HUES48 (cell line): ENCODE measurements around the gene PMEL.
A peak's percentile ranks its signal among the peaks of the same experiment; 100 is the strongest.
"Not testable (repeated sequence)": the region's sequence is repeated elsewhere in the genome, so short reads cannot be mapped to it uniquely, and the experiment has no call there.

ENCODE experiments used
- H3K27ac ChIP-seq: one replicate; pipeline ENCODE4 v1.7.0; 2013; ENCODE audit warnings: low read depth, low read length, inconsistent platforms
- H3K27me3 ChIP-seq: 2 replicates; pipeline ENCODE4 v1.6.1; 2013; ENCODE audit warnings: mild to moderate bottlenecking, low read length; ENCODE audit not compliant: control insufficient read depth, insufficient read depth
- H3K36me3 ChIP-seq: 2 replicates; pipeline ENCODE4 v1.6.1; 2013; ENCODE audit warnings: low read length; ENCODE audit not compliant: control insufficient read depth, insufficient read depth
- H3K4me1 ChIP-seq: 2 replicates; pipeline ENCODE4 v1.6.1; 2013; ENCODE audit warnings: mild to moderate bottlenecking, low read length; ENCODE audit not compliant: control insufficient read depth, insufficient read depth
- H3K4me3 ChIP-seq: 2 replicates; pipeline ENCODE4 v1.5.1; 2013; ENCODE audit warnings: mild to moderate bottlenecking, low read depth, low read length
- H3K9ac ChIP-seq: 2 replicates; pipeline ENCODE4 v1.6.1; 2013; ENCODE audit warnings: mild to moderate bottlenecking, low read depth, low read length, moderate library complexity
- H3K9me3 ChIP-seq: 2 replicates; pipeline ENCODE4 v1.6.1; 2013; ENCODE audit warnings: low read length; ENCODE audit not compliant: control insufficient read depth, insufficient read depth

PMEL gene

DNA sequence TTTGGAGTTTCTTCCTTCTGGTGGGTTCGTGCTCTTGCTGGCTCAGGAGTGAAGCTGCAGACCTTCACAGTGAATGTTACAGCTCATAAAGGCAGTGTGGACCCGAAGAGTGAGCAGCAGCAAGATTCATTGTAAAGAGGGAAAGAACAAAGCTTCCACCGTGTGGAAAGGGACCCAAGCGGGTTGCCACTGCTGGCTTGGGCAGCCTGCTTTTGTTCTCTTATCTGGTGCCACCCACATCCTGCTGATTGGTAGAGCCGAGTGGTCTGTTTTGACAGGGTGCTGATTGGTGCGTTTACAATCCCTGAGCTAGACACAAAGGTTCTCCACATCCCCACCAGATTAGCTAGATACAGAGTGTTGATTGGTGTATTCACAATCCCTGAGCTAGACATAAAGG, 33.7 kb upstream of the PMEL start:
- H3K27me3 ChIP-seq, H3K4me1 ChIP-seq: not testable (repeated sequence)

GRCh38 chr12:55997535-55997859, 31.7 kb upstream of the PMEL start:
- H3K9ac ChIP-seq, result peak overlapping the region; percentile 66

More for the DNA sequence above, 33.7 kb upstream of the PMEL start:
- not testable (repeated sequence) for H3K27ac ChIP-seq, H3K9ac ChIP-seq, H3K9me3 ChIP-seq, H3K4me3 ChIP-seq
- H3K36me3 ChIP-seq, result peaks cover 33% of the 10 kb centered on the region

GRCh38 chr12:55996715-55997534, 31.1 kb upstream of the PMEL start, which contains the start of gene SUOX:
Gene SUOX, plus strand, starts transcription at chr12:55997276. Its CDS starts 4,946 bp downstream, at chr12:56002222.
- Histone ChIP-seq H3K27ac (peak within 1 kb of the TSS; percentile 63), H3K4me1 (no peaks in the 10 kb centered on the region), H3K4me3 (peak within 1 kb of the TSS; percentile 85), H3K9ac (peak within 1 kb of the TSS; percentile 66), H3K9me3 (no peaks in the 10 kb centered on the region), H3K36me3 (peaks cover 36% of the 10 kb centered on the region), H3K27me3 (no peaks in the 10 kb centered on the region)

More at GRCh38 chr12:55997535-55997859, 31.7 kb upstream of the PMEL start:
- H3K36me3 ChIP-seq, result peaks cover 36% of the 10 kb centered on the region
- peak overlapping the region; percentile 85 for H3K4me3 ChIP-seq
- H3K4me1 ChIP-seq, result no peaks in the 10 kb centered on the region
- H3K9me3 ChIP-seq, result no peaks in the 10 kb centered on the region
- peak overlapping the region; percentile 38 for H3K27ac ChIP-seq
- H3K27me3 ChIP-seq, result no peaks in the 10 kb centered on the region

GRCh38 chr12:55996201-55996714, 30.4 kb upstream of the PMEL start:
- Histone ChIP-seq H3K4me1 (no peaks in the 10 kb centered on the region), H3K27ac (peak overlapping the region; percentile 63), H3K36me3 (peaks cover 41% of the 10 kb centered on the region), H3K9me3 (no peaks in the 10 kb centered on the region), H3K9ac (no peak overlapping the region), H3K27me3 (no peaks in the 10 kb centered on the region), H3K4me3 (peak overlapping the region; percentile 85)

DNA sequence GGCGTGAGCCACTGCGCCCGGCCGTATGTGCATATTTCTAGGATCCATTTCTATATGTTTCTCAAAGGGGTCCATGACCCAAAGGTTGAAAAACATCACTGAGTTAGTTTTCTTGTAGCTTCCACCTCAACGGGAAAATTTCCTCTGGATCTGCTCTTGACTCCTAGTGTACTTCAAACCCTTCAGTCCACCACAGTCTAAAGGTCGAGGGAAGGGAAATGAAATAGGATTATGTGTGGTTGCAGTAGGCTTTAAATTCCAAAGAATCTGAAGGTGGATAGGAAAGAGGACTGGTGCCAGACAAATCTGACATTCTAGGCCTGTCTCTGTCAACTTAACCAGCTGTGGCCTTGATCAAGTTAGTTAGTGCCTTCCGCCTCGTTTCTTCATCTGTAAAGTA, 29.5 kb upstream of the PMEL start:
- H3K9me3 ChIP-seq, result no peaks in the 10 kb centered on the region
- no peak overlapping the region for H3K9ac ChIP-seq
- H3K36me3 ChIP-seq, result peaks cover 50% of the 10 kb centered on the region
- H3K27ac ChIP-seq, result no peak overlapping the region
- no peaks in the 10 kb centered on the region for H3K4me1 ChIP-seq
- H3K4me3 ChIP-seq, result no peak overlapping the region
- H3K27me3 ChIP-seq, result no peaks in the 10 kb centered on the region

GRCh38 chr12:55993230-55993853, 27.5 kb upstream of the PMEL start:
- no peaks in the 10 kb centered on the region for H3K27me3 ChIP-seq
- no peak overlapping the region for H3K27ac ChIP-seq
- H3K36me3 ChIP-seq, result peaks cover 63% of the 10 kb centered on the region
- H3K9me3 ChIP-seq, result no peaks in the 10 kb centered on the region
- no peak overlapping the region for H3K4me3 ChIP-seq
- H3K4me1 ChIP-seq, result no peaks in the 10 kb centered on the region
- H3K9ac ChIP-seq, result no peak overlapping the region

DNA sequence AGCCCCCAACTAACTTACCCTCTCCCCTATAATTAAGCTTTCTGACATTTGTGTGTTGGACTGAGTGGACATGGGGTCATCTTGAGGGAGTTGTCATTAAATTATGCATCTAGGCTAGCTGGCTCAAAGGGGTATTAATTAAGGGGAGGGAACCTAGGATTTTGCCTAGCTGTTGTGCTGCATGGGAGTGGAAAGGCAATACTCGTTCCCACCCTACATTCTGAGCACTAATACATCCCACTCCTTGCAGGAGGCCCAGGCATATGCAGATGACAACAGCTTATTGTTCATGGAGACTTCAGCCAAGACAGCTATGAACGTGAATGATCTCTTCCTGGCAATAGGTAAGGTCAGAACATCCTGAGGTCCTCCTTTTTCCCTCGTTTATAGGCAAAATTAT, 25.3 kb upstream of the PMEL start:
- Histone ChIP-seq H3K4me3 (no peak overlapping the region), H3K9me3 (no peaks in the 10 kb centered on the region), H3K36me3 (peaks cover 78% of the 10 kb centered on the region), H3K9ac (no peak overlapping the region), H3K27ac (no peak overlapping the region), H3K4me1 (no peaks in the 10 kb centered on the region), H3K27me3 (no peaks in the 10 kb centered on the region)

GRCh38 chr12:55985976-55986375, 20.1 kb upstream of the PMEL start:
- peaks cover 65% of the 10 kb centered on the region for H3K36me3 ChIP-seq
- not testable (repeated sequence) for H3K9me3 ChIP-seq, H3K27me3 ChIP-seq, H3K9ac ChIP-seq, H3K4me1 ChIP-seq, H3K4me3 ChIP-seq, H3K27ac ChIP-seq

GRCh38 chr12:55985341-55985740, 19.5 kb upstream of the PMEL start:
- H3K36me3 ChIP-seq, result peaks cover 63% of the 10 kb centered on the region

GRCh38 chr12:55984861-55985260, 19.0 kb upstream of the PMEL start:
- H3K36me3 ChIP-seq, result peaks cover 59% of the 10 kb centered on the region

More at GRCh38 chr12:55985341-55985740, 19.5 kb upstream of the PMEL start:
- H3K4me1 ChIP-seq, result no peaks in the 10 kb centered on the region
- no peak overlapping the region for H3K27ac ChIP-seq
- no peaks in the 10 kb centered on the region for H3K9me3 ChIP-seq
- H3K27me3 ChIP-seq, result no peaks in the 10 kb centered on the region
- H3K4me3 ChIP-seq, result no peak overlapping the region
- H3K9ac ChIP-seq, result no peak overlapping the region

DNA sequence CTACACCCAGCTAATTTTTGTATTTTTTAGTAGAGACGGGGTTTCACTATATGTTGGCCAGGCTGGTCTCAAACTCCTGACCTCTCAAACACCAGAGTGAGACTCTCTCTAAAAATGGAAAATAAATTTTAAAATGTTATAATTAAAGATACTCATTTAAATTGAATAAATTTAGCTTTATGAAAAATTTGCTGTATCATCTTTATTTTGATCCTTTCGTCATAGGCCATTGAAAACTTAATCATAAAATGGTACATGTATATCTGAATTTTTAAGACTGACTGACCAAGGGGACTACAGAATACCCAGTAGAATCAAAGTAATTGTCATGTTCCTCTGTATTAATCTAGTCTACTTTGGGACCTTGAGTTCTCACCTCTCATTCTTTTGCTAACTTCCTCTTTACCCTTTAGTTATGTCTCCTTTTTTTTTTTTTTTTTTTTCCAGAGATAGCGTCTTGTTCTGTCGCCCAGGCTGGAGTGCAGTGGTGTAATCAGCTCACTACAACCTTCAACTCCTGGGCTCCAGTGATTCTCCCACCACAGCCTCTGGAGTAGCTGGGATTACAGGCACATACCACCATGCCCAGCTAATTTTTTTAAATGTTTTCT, 17.5 kb upstream of the PMEL start:
- no peaks in the 10 kb centered on the region for H3K9me3 ChIP-seq
- no peak overlapping the region for H3K9ac ChIP-seq
- H3K36me3 ChIP-seq, result peaks cover 60% of the 10 kb centered on the region
- H3K27ac ChIP-seq, result no peak overlapping the region
- no peak overlapping the region for H3K4me3 ChIP-seq
- H3K27me3 ChIP-seq, result no peaks in the 10 kb centered on the region
- no peaks in the 10 kb centered on the region for H3K4me1 ChIP-seq

More at GRCh38 chr12:55984861-55985260, 19.0 kb upstream of the PMEL start:
- H3K27me3 ChIP-seq, result no peaks in the 10 kb centered on the region
- no peak overlapping the region for H3K27ac ChIP-seq
- H3K9me3 ChIP-seq, result no peaks in the 10 kb centered on the region
- no peak overlapping the region for H3K9ac ChIP-seq
- H3K4me3 ChIP-seq, result no peak overlapping the region
- H3K4me1 ChIP-seq, result no peaks in the 10 kb centered on the region
